Tibial nerve (tissue), 4 donors: Measurements from ENCODE around the gene NFAM1. TPM values are rescaled to one million over a fixed set of nuclear protein-coding genes. Genes with fewer than 3 reads are reported as not detected.

ENCODE experiments used
- DNase-seq, 2 donors: peaks; one replicate each; pipeline ENCODE4 v3.0.0-alpha.2; 2019; ENCODE audit warnings: low spot score in 2 of 2
- H3K27ac ChIP-seq, 4 donors: fragments of 200-600 bp; sonication (generic) in 3 of 4; one replicate each; pipeline ENCODE4 v1.5.1; 2017 to 2019; ENCODE audit warnings: mild to moderate bottlenecking in 1 of 4
- H3K27me3 ChIP-seq, 2 donors: fragments of 200-600 bp; sonication (generic) in 1 of 2; one replicate each; pipeline versions ENCODE4 v1.5.1 to v1.6.0; 2017 to 2019
- H3K36me3 ChIP-seq, 3 donors: fragments of 200-600 bp; sonication (generic); one replicate each; pipeline ENCODE4 v1.5.1; 2018 to 2019
- H3K4me1 ChIP-seq, 4 donors: fragments of 200-600 bp; sonication (generic) in 3 of 4; one replicate each; pipeline ENCODE4 v1.5.1; 2017 to 2019
- H3K4me3 ChIP-seq, 4 donors: fragments of 200-600 bp; sonication (generic) in 3 of 4; one replicate each; pipeline ENCODE4 v1.5.1; 2017 to 2019; ENCODE audit warnings: mild to moderate bottlenecking in 1 of 4, moderate library complexity in 1 of 4
- H3K9me3 ChIP-seq, 4 donors: fragments of 200-600 bp; sonication (generic) in 3 of 4; one replicate each; pipeline ENCODE4 v1.5.1; 2017 to 2019
- EP300 ChIP-seq, 2 donors: sonication (generic); formaldehyde crosslinking; IDR thresholded peaks; one replicate each; pipeline ENCODE4 v1.6.1; 2017; ENCODE audit warnings: antibody characterized with exemption in 2 of 2, mild to moderate bottlenecking in 1 of 2
- POLR2A ChIP-seq, 2 donors: fragments of 450-650 bp; IDR thresholded peaks; one replicate each; pipeline ENCODE4 v1.6.1; 2017; ENCODE audit warnings: antibody characterized with exemption in 2 of 2, mild to moderate bottlenecking in 2 of 2, moderate library complexity in 2 of 2
- WGBS, 2 donors: methylation state at CpG; one replicate each; pipeline ENCODE4 v1.1.5; 2018; 5-methylcytosine and 5-hydroxymethylcytosine counted together
- total RNA-seq, 4 donors: library from RNA; depleted of rRNA; stranded (reverse); fragments of >200 nt; gene quantifications; one replicate each; pipeline ENCODE4 v1.1.0, GENCODE V29; 2016
- TF ChIP-seq, protein P1 (sequence below), 5 experiments: fragments of 200-600 bp in 3 of 5; fragments of 450-650 bp in 2 of 5; sonication (generic) in 3 of 5; IDR thresholded peaks; one replicate each; pipeline ENCODE4 v1.5.1; 2016 to 2019; ENCODE audit warnings: antibody characterized with exemption in 5 of 5, mild to moderate bottlenecking in 3 of 5, moderate library complexity in 2 of 5

Gene NFAM1
- total RNA-seq, 4 donors from 2014 or later, result 1.8 to 2.8 (median 2.2) TPM

DNA sequence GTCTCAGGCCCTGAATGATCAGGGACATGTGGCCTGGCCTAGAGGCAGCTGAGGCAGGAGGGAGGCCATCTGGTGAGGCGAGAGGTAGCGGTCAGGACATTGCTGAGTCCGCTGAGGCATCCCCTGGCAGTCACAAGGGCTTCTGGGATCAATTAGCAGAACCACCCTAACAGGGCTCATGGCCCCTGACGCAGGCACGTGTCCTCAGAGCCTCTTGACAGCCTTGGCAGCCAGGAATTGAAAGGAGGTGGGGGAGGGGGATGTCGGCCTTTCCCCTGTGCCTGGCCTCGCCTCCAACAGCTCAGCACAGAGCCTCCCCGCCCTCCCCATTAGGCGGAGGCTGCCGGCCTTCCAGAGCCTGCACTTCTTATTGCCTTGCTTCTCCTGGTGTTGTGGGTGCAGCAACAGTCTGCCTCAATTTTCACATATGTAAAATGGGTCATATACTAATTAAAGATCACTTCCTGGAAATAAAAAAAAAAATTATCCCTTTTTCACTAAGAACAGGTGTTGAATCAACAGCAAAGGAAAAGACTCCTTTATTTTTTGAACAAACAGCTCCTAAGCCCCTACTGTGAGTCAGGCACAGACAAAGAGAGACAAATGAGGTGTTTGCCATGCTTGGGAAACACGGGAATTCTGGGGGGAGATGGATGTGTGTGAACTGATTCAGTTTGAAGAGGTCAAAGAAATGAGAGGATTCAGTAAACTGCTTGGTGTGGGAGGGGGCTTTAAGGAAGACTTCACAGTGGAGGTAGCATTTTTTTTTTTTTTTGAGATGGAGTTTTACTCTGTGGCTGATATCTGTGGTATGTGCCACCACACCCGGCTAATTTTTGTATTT, 55.3 kb downstream of the NFAM1 start:
- H3K27me3 ChIP-seq, result no peaks in the 10 kb centered on the region
- WGBS, 2 donors, result 44 to 66% methylated on average over 9 to 12 of the region's 12 CpGs
- peaks cover 0 to 17% (median 3%) of the 10 kb centered on the region in 4 donors for H3K4me1 ChIP-seq
- peak; percentile 72 to 73 for DNase-seq
- peak overlapping the region in 2 of 4 donors; percentile 19 to 29 for H3K27ac ChIP-seq
- peak; percentile 47 to 78 for TF ChIP-seq EP300 (IDR thresholded peaks at IDR 0.05)
- TF ChIP-seq, protein P1, sequence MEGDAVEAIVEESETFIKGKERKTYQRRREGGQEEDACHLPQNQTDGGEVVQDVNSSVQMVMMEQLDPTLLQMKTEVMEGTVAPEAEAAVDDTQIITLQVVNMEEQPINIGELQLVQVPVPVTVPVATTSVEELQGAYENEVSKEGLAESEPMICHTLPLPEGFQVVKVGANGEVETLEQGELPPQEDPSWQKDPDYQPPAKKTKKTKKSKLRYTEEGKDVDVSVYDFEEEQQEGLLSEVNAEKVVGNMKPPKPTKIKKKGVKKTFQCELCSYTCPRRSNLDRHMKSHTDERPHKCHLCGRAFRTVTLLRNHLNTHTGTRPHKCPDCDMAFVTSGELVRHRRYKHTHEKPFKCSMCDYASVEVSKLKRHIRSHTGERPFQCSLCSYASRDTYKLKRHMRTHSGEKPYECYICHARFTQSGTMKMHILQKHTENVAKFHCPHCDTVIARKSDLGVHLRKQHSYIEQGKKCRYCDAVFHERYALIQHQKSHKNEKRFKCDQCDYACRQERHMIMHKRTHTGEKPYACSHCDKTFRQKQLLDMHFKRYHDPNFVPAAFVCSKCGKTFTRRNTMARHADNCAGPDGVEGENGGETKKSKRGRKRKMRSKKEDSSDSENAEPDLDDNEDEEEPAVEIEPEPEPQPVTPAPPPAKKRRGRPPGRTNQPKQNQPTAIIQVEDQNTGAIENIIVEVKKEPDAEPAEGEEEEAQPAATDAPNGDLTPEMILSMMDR (IDR thresholded peaks at IDR 0.05), result no peak
- no peak overlapping the region for H3K4me3 ChIP-seq
- no peaks in the 10 kb centered on the region for H3K9me3 ChIP-seq
- H3K36me3 ChIP-seq, result no peaks in the 10 kb centered on the region

DNA sequence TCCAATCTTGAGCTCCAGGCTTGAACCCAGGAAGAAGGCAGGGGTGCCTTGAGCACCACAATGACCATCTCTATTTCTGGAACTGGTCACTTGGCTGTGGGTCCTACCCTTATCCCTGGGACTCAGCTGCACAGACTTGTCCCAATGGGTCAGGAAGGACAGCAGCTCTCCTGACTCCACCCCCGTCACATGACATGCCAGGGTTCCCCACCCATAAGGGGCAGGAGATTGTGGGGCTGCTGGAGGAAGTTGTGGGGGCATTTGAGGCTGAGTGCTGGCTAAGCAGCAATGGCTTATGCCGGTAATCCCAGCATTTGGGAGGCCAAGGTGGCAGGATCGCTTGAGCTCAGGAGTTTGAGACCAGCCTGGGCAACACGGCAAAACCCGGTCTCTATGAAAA, 56.2 kb downstream of the NFAM1 start:
- Histone ChIP-seq H3K27ac (peak overlapping the region in 2 of 4 donors; percentile 1 to 58), H3K9me3 (no peaks in the 10 kb centered on the region), H3K4me1 (peaks cover 0 to 17% (median 3%) of the 10 kb centered on the region in 4 donors), H3K36me3 (no peaks in the 10 kb centered on the region), H3K27me3 (no peaks in the 10 kb centered on the region), H3K4me3 (no peak overlapping the region)
- no peak for TF ChIP-seq EP300 (IDR thresholded peaks at IDR 0.05)
- no peak for TF ChIP-seq POLR2A (IDR thresholded peaks at IDR 0.05)
- TF ChIP-seq, protein P1 (IDR thresholded peaks at IDR 0.05), result no peak
- peak in 1 of 2 donors; percentile 44 for DNase-seq
- 60 to 66% methylated on average over 3 to 5 of the region's 5 CpGs for WGBS, 2 donors

DNA sequence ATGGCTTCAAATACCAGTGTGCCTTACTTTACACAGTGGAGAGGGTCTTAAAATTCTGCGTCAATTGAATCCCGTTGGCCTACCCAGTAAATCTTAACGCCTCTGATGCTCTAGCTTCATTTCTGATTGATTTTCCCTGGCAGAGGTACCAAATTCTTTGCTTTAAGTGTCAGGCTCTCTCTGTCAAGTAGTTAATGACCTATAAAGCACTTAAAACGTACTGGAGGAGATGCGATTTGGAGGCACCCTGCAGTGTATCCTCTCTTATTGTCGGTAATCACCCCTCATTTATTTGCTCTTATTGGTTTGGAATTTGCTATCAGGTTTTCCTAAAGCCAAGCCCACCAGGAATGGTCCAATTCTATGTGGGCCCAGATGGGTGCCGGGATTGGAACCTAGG, 59.2 kb downstream of the NFAM1 start:
- Histone ChIP-seq H3K27ac (no peak overlapping the region), H3K36me3 (no peaks in the 10 kb centered on the region), H3K4me1 (peaks cover 0 to 34% (median 12%) of the 10 kb centered on the region in 4 donors), H3K9me3 (no peaks in the 10 kb centered on the region), H3K4me3 (no peak overlapping the region), H3K27me3 (peaks cover 0 to 9% of the 10 kb centered on the region in 2 donors)
- no peak for TF ChIP-seq POLR2A (IDR thresholded peaks at IDR 0.05)
- TF ChIP-seq, protein P1 (IDR thresholded peaks at IDR 0.05), result no peak
- no peak for TF ChIP-seq EP300 (IDR thresholded peaks at IDR 0.05)
- DNase-seq, result no peak
- WGBS, 2 donors, result 80 to 83% methylated on average over 7 of the region's 7 CpGs

DNA sequence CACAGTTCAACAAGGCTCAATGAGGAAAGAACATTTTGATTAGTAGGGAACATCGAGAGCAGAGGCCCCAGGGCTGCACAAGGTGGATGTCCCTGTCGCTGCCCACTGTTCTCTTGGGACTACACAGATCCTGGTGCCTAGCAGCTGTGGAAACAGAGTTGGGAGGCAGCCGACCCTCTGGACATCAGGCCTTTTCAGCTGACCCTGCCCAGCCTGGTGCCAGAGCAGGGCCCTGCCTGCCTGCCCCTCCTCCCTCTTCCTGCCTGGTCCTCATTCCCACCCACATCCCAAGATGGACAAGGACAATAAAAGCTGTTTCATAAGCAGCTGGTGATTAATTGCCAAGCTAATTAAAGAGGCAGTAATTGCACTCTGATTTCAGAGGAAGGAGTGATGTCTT, 60.7 kb downstream of the NFAM1 start:
- TF ChIP-seq EP300 (IDR thresholded peaks at IDR 0.05) (no peak), POLR2A (IDR thresholded peaks at IDR 0.05) (no peak)
- TF ChIP-seq, protein P1 (IDR thresholded peaks at IDR 0.05), result no peak
- 47 to 60% methylated on average over 3 of the region's 3 CpGs for WGBS, 2 donors
- Histone ChIP-seq H3K36me3 (no peaks in the 10 kb centered on the region), H3K27me3 (peaks cover 0 to 17% of the 10 kb centered on the region in 2 donors), H3K27ac (no peak overlapping the region), H3K4me3 (no peak overlapping the region), H3K4me1 (peaks cover 0 to 39% (median 14%) of the 10 kb centered on the region in 4 donors), H3K9me3 (no peaks in the 10 kb centered on the region)
- no peak for DNase-seq

DNA sequence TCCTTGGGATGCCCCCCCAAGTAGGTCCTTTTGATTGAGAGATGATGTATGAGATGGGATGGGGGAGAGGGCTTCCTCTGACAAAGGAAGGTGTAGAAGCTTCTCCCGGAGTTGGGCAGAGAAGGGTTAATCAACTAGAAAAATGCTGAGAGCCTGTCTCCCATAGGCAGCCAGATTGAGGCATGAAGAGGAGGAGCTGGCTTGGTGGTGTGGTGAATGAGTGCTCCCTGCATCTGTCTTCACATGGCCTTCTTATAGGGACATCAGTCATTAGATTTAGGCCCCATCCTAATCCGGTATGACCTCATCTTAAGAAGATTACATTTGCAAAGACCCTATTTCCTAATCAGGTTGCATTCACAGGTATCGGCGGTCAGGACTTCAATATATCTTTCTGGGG, 61.1 kb downstream of the NFAM1 start:
- Histone ChIP-seq H3K9me3 (no peaks in the 10 kb centered on the region), H3K4me1 (peaks cover 0 to 39% (median 15%) of the 10 kb centered on the region in 4 donors), H3K27me3 (peaks cover 0 to 17% of the 10 kb centered on the region in 2 donors), H3K4me3 (no peak overlapping the region), H3K27ac (no peak overlapping the region), H3K36me3 (no peaks in the 10 kb centered on the region)
- TF ChIP-seq, protein P1 (IDR thresholded peaks at IDR 0.05), result no peak
- no peak for TF ChIP-seq EP300 (IDR thresholded peaks at IDR 0.05)
- TF ChIP-seq POLR2A (IDR thresholded peaks at IDR 0.05), result no peak
- WGBS, 2 donors, result 76 to 80% methylated on average over 4 of the region's 4 CpGs
- no peak for DNase-seq
